Adipocyte (in vitro differentiated cells): Measurements from ENCODE around the gene VAV2.

Experiments used
- DNase-seq: peaks from one replicate; pipeline ENCODE4 v3.0.0-alpha.2; 2015; ENCODE audit warnings: low read depth
- H3K27me3 ChIP-seq: replicated peaks from 2 replicates; pipeline ENCODE4 v1.7.0; 2013; ENCODE audit warnings: mild to moderate bottlenecking, low read length, moderate library complexity; ENCODE audit not compliant: control insufficient read depth, insufficient read depth
- H3K36me3 ChIP-seq: 2 replicates; pipeline ENCODE4 v1.7.0; 2013; ENCODE audit warnings: low read length, mild to moderate bottlenecking, moderate library complexity; ENCODE audit not compliant: control insufficient read depth, insufficient read depth, severe bottlenecking
- H3K4me1 ChIP-seq: 2 replicates; pipeline ENCODE4 v1.7.0; 2013; ENCODE audit warnings: mild to moderate bottlenecking, low read length, moderate library complexity; ENCODE audit not compliant: control insufficient read depth, insufficient read depth
- H3K4me3 ChIP-seq: 2 replicates; pipeline ENCODE4 v1.7.0; 2013; ENCODE audit warnings: mild to moderate bottlenecking, low read length, moderate library complexity
- H3K9ac ChIP-seq: 2 replicates; pipeline ENCODE4 v1.7.0; 2013; ENCODE audit warnings: mild to moderate bottlenecking, low read length, moderate library complexity
- H3K9me3 ChIP-seq: 2 replicates; pipeline ENCODE4 v1.7.0; 2013; ENCODE audit warnings: mild to moderate bottlenecking, low read length, moderate library complexity; ENCODE audit not compliant: control insufficient read depth

Gene VAV2

DNA sequence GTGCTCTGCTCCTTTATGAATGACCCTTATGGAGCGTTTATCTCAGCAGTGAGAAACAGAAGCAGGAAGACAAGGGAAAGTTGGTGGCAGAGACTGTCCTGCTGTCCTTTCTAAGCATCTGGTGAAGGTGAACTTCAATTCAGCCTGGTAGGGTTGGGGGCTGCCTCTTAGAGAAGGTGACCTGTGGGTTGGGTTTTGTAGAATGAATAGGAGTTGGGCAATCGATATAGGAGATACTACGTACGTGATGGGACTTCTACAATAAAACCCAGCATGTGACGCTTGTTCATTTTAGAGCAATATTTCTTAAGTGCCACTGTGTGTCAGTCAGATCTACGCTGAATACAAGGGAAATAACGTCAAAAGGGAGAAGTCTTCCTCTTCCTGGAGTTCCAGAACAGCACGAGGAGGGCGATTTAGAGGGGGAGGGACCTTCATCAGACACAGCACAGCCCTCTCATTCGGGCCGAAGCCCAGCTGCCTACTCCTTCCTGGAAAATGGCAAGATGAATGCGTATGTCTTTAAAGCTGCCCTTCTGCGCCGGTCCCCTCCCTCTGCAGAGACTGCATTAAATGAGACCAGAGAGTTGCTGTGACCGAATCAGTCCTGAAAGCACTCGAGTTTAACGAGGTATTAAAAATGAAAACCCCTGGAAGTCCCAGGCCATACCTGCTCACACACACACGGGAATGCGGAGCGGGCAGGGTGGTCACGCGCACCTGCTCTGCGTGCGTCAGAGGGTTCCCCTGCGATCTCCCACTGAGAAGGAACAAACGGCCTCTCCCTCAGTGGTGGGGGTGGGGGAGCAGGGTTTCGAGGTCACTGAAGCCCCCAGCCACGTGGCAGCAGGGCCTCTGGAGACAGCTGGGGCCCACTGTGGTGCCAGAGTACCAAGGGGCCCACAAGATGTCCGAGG is 168.7 kb downstream of the VAV2 start:
- H3K9me3 ChIP-seq: no peaks in the 10 kb centered on the region

GRCh38 chr9:133822430-133823065 is 169.6 kb downstream of the VAV2 start:
- Histone ChIP-seq H3K4me1 (peaks cover 11% of the 10 kb centered on the region), H3K36me3 (peaks cover 2% of the 10 kb centered on the region), H3K9ac (no peak overlapping the region), H3K27me3 (no peaks in the 10 kb centered on the region), H3K4me3 (no peak overlapping the region), H3K9me3 (no peaks in the 10 kb centered on the region)
- DNase-seq: no peak

More for the DNA sequence above, 168.7 kb downstream of the VAV2 start:
- H3K9ac ChIP-seq: no peak overlapping the region
- no peak for DNase-seq
- no peak overlapping the region for H3K4me3 ChIP-seq
- H3K4me1 ChIP-seq: peaks cover 11% of the 10 kb centered on the region
- peaks cover 2% of the 10 kb centered on the region for H3K36me3 ChIP-seq
- no peaks in the 10 kb centered on the region for H3K27me3 ChIP-seq

GRCh38 chr9:133821601-133822429 is 170.3 kb downstream of the VAV2 start:
- Histone ChIP-seq H3K27me3 (no peaks in the 10 kb centered on the region), H3K36me3 (peaks cover 2% of the 10 kb centered on the region), H3K9ac (no peak overlapping the region), H3K9me3 (no peaks in the 10 kb centered on the region), H3K4me1 (peaks cover 11% of the 10 kb centered on the region), H3K4me3 (no peak overlapping the region)
- DNase-seq: no peak

DNA sequence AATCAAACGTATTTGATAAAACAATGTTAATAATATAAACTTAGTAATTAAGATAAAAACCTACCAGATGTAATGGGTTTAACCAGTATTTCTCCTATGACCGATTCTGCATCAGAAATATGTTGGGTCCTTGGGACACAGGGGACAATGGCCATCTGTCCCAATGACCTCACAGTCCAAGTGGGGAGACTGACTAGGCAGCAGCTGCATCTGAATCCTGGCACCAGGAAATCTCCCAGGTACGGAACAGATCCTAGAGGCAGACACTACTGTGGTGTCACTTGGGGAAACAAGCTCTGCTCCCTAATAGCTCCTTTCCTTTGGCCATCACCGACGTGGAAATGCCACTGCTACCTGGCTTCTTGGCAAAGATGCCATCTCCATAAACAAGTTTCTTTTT is 172.2 kb downstream of the VAV2 start:
- Histone ChIP-seq H3K36me3 (peaks cover 2% of the 10 kb centered on the region), H3K9ac (no peak overlapping the region), H3K4me3 (no peak overlapping the region), H3K4me1 (peaks cover 4% of the 10 kb centered on the region), H3K9me3 (no peaks in the 10 kb centered on the region), H3K27me3 (no peaks in the 10 kb centered on the region)
- DNase-seq: no peak

DNA sequence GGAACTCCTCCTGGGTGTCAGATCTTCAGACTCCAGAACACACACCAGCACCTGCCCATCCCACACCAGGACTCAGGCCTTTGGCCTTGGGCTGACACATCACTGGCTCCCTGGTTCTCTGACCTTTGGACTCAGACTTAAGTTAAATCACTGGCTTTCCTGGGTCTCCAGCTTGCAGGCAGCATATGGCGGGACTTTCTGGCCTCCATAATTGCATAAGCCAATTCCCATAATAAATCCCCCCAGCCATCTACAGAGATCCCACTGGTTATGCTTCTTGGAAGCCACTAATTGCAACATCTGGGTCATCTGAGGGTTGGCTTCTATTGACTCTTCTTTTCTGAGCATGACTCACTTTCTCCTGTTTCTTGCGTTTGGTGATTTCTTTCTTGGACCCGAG is 173.7 kb downstream of the VAV2 start:
- H3K9ac ChIP-seq: no peak overlapping the region
- peaks cover 2% of the 10 kb centered on the region for H3K36me3 ChIP-seq
- H3K27me3 ChIP-seq: no peaks in the 10 kb centered on the region
- H3K4me1 ChIP-seq: peaks cover 4% of the 10 kb centered on the region
- H3K9me3 ChIP-seq: no peaks in the 10 kb centered on the region
- no peak overlapping the region for H3K4me3 ChIP-seq
- no peak for DNase-seq

GRCh38 chr9:133815781-133816180 is 176.3 kb downstream of the VAV2 start:
- DNase-seq: no peak
- Histone ChIP-seq H3K4me3 (no peak overlapping the region), H3K9ac (no peak overlapping the region), H3K36me3 (no peaks in the 10 kb centered on the region), H3K4me1 (peaks cover 4% of the 10 kb centered on the region), H3K27me3 (no peaks in the 10 kb centered on the region), H3K9me3 (no peaks in the 10 kb centered on the region)

GRCh38 chr9:133814586-133815208 is 177.4 kb downstream of the VAV2 start:
- Histone ChIP-seq H3K4me3 (no peak overlapping the region), H3K9me3 (no peaks in the 10 kb centered on the region)

DNA sequence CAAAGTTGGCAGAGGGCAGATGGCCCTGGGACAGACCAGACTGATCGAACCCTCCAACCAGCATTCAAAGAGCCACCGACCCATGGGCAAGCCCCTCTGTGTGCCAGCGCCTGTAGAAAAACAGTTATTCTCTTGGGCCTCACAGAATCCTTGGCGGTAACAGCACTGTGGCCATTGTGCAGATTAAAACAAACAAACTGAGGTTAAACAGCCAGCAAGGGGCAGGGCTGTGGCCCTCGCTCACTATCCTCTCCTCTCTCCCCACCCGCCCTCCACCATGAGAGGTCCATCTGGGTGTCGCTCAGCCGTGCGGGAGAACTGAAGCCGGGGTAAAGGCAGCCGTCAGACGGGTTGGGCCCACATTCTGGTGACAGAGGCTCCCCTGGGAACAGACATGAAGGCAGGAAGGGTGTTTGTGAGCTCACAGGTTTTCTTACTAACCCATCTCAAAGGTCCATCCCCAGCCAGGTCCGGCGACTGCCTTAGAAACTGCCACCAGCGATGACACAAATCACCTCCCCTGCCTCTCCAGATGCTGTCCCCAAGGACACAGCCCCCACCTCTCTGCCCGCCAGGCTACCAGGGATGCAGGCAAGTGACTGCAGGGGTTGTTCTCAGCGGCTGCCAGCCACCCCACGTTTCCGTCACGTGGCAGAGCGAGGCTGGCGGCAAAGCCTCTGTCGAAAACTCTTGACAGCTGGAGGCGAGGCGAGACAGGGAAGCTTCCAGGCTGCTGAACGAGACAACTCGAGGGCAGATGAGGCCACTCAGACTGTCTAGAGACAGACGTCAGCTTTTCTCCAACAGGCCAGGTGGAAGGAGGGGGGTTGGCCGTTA is 178.2 kb downstream of the VAV2 start:
- no peak for DNase-seq
- H3K4me3 ChIP-seq: no peak overlapping the region

More at GRCh38 chr9:133814586-133815208, 177.4 kb downstream of the VAV2 start:
- Histone ChIP-seq H3K36me3 (peaks cover 2% of the 10 kb centered on the region), H3K9ac (no peak overlapping the region), H3K4me1 (peaks cover 4% of the 10 kb centered on the region), H3K27me3 (no peaks in the 10 kb centered on the region)
- DNase-seq: no peak

DNA sequence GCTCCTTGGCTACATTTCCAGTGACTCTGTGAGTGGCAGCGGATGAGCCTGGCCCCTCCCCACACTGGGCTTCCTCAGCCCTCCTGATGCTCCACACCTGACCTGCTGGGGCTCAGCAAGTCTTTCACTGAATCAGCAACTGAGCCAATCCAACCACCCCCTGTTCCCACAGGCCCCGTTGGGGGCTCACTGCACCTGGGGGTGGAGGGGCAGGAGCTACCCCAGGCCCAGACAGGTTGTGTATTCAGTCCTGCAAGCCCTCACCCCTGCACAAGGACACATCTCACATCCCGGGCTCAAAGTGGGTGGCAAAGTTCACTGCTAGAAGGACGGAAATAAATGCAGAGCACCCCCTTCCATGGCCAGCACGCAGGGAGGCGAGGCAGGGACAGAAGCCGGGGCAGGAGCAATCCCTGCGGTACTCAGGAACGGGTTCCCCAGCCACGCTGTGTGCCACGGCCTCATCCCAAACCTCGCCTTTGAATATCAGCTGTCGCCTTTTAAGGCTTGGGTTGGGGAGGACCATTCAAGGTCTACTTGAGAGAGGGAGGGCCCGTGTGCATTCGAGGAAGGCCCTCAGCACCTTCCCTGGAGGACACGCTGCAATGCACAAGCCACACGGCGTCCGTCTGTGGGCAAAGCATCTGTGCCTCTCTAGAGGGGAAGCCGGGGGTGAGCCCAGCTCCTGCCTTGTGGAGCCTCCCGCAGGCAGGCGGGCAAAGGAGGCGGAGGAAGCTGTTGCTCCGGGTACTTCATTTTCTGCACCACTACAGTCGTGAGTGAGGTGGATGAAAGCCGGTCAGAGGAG is 179.0 kb downstream of the VAV2 start:
- no peak overlapping the region for H3K9ac ChIP-seq
- no peaks in the 10 kb centered on the region for H3K9me3 ChIP-seq
- no peak for DNase-seq
- no peak overlapping the region for H3K4me3 ChIP-seq
- peaks cover 3% of the 10 kb centered on the region for H3K36me3 ChIP-seq
- H3K27me3 ChIP-seq: no peaks in the 10 kb centered on the region
- no peaks in the 10 kb centered on the region for H3K4me1 ChIP-seq

More for the DNA sequence above, 178.2 kb downstream of the VAV2 start:
- no peaks in the 10 kb centered on the region for H3K9me3 ChIP-seq
- H3K27me3 ChIP-seq: no peaks in the 10 kb centered on the region
- H3K4me1 ChIP-seq: peaks cover 4% of the 10 kb centered on the region
- peaks cover 3% of the 10 kb centered on the region for H3K36me3 ChIP-seq
- H3K9ac ChIP-seq: no peak overlapping the region
